HG03139 (cell line): ENCODE data around the gene TAF1B.

Experiments used
- ATAC-seq: cut with Tn5 transposase; IDR thresholded peaks from one replicate; pipeline ENCODE4 v1.9.1; 2021; ENCODE audit not compliant: unreplicated experiment

TAF1B gene

DNA sequence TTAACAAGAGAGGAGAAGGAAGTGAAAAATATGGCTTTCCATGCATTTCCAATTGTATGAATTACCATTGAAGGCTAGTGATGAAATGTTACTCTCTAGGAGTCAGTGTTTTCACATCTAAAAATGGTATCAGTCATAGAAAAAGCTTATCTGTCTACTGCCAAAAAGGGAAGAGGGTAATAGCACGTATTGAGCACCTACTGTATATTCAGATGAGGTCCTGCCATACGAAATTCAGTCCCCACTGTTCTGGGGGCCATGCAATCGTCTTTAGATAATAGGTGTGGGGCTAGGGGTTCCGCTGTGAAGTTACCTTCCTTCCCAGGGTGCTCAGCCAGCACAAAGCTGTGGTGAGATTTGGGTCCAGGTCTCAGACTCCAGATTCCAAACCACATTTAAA lies 94.0 kb downstream of the TAF1B start:
- no peak for ATAC-seq

DNA sequence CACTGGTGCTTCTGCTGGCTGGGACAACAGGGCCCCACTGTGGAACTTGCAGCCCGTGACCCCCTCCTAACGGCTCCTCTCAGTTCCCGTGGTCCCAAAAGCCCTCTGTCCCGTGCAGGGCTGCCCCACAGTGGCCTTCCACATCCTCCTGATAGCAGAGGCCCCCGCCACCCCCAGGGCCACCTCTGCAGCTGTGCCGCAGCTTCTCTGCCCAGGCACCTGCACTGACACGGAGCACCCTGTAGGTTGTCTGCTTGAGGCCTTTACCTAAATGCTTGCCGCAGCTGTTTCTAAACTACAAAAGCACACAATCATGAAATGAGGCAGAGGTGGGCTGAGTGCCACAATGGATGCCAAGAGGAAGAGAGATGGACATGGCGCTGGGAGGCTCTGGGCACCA lies 94.7 kb downstream of the TAF1B start:
- no peak for ATAC-seq

DNA sequence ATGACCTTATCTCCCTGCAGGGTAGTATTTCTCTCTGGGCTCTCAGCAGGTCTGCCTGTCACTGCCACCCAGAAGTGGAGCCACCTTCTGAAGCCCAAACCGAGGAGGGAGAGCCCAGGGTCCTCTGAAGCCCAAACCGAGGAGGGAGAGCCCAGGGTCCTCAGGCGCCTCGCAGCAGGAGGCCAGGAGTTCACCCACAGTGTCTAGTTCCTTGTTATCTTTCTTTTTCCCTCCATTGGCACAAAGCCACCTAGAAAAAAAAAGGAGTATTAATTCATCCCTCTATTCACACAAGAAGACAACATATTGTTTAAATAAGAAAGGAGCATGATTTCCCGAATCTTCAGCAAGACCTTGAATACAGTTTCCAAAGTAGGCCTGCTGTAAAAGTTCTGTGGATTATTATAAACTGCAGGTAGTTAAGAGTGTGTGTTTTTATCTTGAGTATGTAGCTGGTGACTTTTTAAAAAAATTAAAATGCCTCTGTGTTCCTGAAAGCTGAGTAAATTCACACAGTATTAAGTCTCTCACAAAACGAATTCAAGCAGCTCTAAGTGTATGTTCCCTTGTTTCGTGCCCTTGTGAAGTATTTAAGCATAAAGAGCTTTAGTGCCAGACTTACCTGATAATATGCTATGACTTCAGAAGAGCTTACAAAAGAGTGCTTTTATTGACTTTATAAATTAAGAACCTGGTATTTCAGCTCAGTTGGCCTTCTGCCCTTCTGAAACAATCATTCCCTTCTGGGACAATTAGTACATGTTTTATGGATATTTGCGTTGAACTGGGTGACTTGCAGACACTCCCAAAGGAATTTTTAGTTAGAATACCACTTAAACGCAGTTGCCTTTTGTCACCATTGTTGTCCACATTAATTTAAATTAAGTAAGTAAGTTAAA lies 96.6 kb downstream of the TAF1B start:
- no peak for ATAC-seq

DNA sequence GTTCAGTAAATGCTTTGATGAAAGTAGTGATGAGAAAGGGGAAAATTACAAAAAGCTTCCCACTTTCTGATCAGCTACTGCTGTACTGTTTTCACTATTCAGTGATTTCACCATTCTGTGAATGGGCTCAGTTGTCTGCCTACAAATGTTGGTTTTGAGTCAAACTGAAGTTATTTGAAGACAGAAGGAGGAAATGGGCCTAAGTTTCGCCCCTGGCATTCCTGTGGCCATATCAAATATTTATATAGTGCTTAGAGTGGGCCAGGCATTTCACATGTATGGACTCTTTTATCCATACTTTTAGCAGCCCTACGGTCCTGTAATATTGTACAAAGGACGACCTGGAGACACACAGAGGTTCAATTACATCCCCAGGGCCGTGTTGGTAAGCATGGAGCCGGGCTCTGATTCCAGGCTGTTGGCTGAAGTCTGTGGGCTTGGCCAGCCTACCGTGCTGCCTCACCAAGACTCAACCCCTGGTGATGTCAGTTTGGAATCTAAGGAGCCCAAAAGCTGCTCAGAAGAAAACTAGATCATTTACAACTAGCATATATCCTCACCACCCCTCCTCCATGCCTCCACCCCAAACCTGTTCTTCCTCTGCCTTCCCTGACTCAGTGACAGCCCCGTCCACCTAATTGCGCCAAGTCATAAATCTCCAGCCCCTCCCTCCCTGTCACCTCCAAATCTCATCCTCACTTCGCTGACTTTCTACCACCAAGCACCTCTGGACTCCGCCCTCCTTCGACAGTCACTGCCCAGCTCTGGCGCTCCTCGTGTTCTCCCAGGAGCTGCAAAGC lies 98.1 kb downstream of the TAF1B start:
- no peak for ATAC-seq

DNA sequence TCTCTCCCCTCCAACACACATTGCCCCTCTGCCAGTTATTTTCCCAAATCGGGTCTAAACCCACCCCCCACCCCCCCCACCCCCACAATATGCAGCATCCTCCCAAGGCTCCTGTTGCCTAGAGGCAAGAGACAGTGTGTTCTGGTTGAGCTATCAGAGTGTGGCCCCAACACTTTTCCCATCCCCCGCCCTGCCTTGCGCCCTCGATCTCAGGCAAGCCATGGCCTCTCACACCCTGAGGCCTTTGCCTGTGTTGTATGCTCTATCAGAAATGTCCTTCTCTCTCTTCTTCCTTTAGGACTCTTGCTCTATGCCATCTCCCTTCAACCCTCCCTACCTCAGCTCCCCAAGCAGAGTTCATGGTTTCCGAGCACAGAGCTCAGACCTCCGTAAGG lies 98.7 kb downstream of the TAF1B start:
- no peak for ATAC-seq

DNA sequence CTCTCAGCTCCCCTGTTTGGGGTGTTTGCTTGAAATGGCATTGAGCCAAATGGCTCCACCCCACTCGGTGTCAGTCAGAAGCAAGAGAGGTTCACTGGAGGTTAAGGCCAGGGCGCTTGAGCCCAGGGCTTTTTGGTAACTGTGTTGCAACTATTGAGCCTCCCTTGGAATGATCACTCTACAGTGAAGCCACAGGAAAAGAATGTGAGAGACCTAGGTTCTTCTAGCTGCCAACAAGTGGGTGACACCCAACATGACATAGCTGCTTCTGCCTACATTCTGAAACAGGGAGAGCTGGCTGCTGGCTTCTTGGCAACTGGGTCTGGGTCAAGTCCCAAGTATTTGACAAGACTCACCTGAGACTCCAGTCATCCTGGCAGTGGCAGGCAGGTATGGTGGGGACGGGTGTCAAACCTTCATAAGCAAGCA lies 101.1 kb downstream of the TAF1B start:
- no peak for ATAC-seq

DNA sequence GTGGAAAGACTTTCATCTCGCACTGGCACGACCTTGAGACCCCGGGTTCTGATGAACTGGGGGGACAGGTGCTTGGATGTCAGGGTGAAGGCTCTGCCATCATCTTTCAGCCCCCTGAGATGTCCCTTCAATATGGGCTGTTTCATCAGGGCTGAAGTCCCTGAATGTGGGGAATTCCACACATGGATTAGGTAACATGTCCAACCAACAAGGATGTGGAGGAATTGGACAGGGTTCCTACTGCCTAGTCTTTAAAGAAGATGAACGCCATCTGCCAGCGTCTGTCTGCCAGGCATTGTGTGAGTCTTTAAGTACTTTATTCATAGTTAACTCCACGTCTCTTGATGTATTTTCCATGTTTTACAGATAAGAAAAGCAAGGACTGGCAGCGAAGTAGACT lies 102.3 kb downstream of the TAF1B start:
- ATAC-seq: no peak

DNA sequence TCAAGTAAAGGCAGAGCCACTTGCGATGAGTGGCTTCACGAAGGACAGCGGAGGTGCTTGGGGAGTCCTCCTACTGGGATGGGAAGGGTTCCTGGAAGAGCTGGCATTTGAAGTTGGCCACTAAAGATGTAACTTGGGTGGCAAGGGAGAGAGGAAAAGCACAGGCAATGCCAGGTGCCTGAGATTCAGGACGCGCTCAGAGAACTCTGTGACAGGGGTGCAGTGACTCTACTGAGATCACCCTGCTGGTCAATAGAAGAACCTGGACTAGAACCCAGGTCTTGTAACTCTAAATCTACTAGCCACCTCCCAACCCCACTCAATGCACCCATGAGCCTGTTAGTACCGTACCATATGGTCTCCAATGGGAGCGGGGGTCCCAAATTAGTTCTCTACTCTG lies 102.8 kb downstream of the TAF1B start:
- no peak for ATAC-seq

DNA sequence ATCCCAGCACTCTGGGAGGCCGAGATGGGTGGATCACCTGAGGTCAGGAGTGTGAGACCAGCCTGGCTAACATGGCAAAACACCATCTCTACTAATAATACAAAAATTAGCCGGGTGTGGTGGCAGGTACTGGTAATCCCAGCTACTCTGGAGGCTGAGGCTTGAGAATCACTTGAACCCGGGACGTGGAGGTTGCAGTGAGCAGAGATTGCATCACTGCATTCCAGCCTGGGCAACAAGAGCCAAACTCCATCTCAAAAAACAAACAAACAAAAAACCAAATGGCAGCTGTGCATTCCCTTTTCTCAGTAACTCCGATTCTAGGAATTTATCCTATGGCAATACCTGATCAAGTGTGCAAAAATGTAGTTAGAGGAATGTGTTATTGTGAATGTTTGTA lies 103.5 kb downstream of the TAF1B start:
- no peak for ATAC-seq

DNA sequence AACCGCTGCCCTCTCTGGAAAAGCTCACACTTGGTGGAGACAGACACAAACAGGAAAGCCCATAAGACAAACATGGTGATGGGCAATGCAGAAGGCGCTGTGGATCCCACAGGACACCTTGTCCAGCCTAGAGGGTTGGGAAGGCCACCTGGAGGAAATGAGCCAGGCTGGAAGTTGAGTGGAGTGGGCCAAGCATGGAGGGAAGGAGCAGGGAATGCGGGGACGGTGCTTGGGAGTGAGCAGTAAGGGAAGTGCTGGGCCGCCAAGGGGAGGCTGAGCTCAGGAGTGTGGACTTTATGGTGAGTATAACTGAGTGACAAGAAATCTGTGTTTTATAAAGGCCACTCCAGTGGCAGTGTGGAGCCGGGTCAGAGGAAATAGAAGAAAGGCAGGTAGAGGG lies 105.4 kb downstream of the TAF1B start:
- ATAC-seq: no peak

DNA sequence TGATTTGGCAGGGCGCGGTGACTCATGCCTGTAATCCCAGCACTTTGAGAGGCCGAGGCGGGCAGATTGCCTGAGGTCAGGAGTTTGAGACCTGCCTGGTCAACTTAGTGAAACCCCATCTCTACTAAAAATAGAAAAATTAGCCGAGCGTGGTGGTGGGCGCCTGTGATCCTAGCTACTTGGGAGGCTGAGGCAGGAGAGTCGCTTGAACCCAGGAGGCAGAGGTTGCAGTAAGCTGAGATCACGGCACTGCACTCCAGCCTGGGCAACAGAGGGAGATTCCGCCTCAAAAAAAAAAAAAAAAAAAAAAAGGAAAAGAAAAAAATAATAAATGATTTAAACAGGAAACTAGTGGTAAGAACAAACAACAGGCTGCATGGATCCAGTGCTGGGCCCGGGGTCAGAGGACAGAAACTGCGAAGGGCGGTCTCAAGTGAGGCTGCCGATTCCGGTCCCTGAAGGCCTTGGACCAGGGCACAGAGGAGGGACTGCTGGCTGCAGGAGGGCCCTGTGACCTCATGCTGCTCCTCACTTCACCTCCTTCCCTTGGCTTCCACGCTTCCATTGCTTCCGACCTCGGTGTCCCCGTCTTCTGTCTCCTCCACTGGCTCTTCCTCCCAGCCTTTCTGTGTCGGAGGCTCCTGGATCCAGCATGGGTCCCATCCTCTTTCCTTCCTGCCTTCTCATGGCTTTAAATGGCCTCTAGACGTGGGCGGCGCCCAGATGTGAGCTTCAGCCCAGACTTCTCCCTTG lies 106.1 kb downstream of the TAF1B start:
- ATAC-seq: no peak

DNA sequence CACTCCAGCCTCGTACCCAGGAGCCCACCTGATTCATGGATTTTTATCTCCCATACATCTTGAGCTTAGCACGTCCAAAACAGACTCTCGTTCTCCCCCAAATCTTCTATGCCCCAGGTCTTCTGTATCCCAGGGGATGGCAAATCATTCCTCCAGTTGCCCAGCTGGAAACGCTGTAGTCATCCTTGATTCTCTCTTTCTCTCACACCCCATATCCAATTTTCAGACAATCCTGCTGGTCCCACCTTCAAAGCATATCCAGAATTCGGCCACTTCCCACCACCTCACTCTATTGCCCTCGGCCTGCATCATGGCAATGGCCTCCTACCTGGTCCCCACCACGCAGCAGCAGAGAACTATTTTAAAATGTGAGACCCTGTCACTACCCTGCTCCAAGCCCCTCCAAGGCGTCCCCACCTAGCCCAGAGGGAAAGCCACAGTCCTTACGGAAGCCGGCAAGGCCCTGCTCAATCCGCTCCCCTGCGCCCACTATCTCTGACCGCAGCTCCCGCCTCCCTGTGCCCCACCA lies 106.8 kb downstream of the TAF1B start:
- ATAC-seq: no peak

DNA sequence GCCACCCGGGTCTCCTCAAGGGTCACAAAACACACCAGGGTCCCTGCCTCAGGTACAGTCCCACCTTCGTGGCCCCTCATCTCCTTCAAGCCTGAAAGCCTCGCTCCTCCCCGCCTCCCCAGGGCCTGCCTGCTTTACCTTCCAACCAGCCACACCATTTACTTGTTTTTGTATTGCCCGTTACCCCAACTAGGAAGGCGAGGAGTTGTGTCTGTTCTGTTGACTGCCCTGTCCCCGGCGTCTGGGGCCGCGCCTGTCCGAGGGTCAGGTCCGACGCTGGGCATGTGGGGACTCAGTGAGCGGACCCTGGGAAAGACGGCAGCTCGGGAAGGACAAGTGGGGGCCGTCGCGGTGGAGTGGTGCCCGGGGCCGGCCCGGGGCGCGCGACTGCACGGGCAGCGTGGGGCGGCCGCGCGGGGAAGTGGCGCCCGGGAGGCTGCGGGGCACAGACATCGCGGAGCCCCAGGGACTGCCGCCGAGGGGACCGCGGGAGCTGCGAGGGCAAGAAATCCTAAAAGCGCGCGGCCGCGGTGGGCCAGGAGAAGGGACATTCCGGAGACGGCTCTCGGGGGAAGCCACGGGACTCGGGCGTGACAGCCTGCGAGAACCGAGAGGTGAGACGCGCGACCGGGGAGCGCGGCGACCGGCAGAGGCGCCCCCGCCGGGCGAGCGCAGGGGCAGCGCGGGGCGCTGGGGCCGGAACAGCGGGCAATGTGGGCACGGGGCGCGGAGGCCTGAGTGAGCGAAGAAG lies 107.4 kb downstream of the TAF1B start:
- peak; percentile 32 for ATAC-seq

DNA sequence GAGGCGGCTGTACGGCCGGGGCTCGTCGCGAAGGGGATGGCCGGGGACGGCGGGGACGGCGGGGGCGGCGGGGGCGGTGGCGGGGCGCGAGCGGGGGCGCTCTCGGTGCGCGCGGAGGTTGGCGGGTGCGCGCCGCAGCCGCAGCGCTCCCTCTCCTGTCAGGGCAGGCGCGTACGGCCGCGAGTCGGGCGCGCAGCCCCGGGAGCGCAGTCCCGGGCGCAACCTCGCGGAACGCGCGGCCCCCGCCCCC lies 107.9 kb downstream of the TAF1B start:
- ATAC-seq: no peak

DNA sequence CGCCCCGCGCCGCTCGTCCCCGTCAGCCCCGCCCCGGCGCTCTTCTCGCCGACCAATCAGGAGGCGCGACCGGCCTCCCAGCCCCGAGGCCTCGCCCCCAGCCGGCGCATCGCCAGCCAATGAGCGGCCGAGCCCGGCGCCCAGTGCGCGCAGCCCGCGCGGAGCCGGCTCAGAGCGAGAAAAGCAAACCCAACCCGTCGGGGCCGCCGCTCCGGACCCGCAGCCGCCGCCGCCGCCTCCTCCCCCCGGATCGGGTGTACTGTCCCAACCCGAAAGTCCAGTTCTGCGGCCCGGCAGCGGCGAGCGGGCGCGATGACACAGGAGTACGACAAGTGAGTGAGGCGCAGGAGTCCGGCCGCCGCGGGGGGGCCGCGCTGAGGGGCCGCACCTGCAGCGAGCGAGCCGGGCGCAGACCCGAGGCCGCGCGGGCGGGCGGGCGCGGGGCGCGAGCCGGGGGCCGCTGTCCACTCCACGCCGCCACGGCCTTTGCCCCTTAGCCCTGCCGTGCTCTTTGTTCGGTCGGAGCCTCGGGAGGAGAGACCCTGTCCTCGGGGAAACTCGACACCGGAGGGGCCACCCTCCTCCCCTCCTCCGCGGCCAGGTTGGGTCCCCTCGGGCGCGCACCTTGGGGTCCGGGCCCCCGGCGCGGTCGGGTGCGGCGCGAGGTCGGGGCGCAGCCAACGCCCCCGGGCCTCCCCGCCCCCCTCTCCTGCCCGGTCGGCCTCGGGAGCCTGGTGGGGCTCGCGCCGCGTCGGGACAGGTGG lies 108.4 kb downstream of the TAF1B start, which contains the start of gene GRHL1:
Gene GRHL1 (plus strand): TSS at position 172 of the 764 bp plus-strand sequence. CDS start 141 bp downstream, at position 313.
- ATAC-seq: peak; percentile 94

DNA sequence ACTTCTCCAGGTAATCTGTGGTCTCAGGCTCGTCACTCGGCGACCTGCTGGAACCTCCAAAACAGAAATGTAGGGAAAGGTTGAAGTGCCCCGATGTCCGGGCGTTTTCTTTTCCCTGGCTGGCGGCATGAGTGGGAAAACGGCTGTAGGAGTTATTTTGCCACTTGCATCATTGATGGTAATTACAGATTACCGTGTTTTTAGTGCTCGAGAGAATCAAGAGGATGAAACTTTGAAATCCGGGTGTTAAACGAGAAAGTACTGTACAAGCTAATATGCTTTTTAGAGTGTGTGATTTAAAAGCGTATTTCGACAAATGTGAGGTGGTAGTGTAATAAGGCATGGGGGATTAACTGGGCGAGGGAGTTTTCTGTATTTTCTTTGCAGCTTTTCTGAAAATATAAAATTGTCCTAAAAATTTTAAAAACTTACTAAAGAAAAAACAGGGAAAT lies 109.0 kb downstream of the TAF1B start:
- ATAC-seq: no peak

DNA sequence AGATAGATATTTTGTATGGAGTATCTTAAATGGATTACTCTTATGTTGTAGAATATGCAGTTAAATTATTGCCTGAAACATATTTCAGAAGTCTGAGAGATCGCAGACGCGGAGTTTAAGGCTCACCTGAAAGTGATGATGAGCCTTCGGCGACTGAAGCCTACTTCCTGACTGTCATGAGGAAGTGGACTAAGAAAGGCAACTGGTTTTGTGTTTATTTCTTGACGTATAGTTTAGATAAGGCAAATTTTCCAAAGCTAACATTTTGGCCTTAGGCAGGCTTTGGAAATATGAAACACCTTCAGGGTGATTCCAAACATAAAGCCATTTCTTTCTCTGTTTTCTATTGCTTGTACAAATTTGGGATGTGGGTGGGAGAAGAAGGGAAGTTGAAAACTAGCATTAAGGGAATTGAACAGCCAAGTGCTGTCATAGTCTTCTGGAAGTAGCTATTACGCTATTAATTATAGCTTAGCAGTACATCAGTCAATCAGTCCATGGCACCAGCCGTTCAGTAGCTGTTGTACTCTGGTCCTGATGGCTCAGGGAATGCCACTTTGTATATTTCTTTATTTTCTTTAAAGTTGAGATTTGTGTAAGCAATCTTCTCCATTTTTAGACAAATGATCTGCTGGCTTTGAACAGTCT lies 109.7 kb downstream of the TAF1B start:
- ATAC-seq: no peak

DNA sequence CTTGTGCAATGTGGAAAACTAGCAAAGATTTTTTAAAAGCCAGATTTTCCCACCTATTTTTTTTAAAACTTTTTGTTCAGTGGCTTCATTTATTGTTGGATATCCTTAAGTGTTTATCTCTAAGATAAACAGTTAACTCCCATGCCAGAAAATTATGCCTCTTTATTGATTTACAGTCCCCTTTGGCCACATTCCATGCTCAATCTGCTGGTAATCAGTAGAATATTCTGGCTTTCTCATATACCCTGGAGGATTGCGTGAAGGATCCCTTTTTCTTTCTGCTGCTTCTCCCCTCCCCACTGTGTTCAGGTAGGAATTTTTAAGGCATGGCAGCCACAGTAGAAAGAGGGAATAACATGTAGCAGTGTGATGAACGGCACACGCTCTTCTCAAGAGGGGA lies 110.9 kb downstream of the TAF1B start:
- no peak for ATAC-seq

DNA sequence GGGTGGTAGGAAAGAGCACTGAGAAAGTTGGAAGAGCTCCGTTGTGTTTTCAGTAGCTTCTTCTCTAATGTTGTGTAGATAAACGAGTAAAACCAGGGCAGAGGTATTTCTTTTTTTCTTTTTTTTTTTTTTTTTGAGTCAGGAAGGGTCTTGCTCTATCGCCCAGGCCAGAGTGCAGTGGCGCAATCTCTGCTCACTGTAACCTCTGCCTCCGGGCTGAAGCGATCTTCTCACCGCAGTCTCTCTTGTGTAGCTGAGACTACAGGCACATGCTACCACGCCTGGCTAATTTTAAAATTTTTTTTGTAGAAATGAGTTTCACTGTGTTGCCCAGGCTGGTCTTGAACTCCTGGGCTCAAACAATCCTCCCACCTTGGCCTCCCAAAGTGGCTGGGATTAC lies 114.8 kb downstream of the TAF1B start:
- no peak for ATAC-seq
